DND-41 (cell line): ENCODE measurements around the gene USP46.

Experiments
- ATAC-seq: fragments of 200-7000 bp; cut with Tn5 transposase; 3 replicates; pipeline ENCODE4 v1.9.1; 2021; ENCODE audit warnings: low read depth; ENCODE audit not compliant: insufficient read depth
- DNase-seq: peaks from one replicate; pipeline ENCODE4 v3.0.0-alpha.2; 2020
- H2AFZ ChIP-seq: 2 replicates; pipeline ENCODE4 v1.6.0; 2012; ENCODE audit warnings: low read depth, low read length
- H3K27ac ChIP-seq: 2 replicates; pipeline ENCODE4 v1.5.1; 2012; ENCODE audit warnings: low read length, inconsistent platforms
- H3K27me3 ChIP-seq: fragments of 200-600 bp; sonication (generic); 2 replicates; pipeline ENCODE4 v1.6.0; 2012; ENCODE audit warnings: low read length, mild to moderate bottlenecking, inconsistent platforms; ENCODE audit not compliant: insufficient read depth, poor library complexity
- H3K36me3 ChIP-seq: 2 replicates; pipeline ENCODE4 v1.5.1; 2012; ENCODE audit warnings: low read length, inconsistent platforms; ENCODE audit not compliant: insufficient read depth
- H3K4me1 ChIP-seq: 2 replicates; pipeline ENCODE4 v1.5.1; 2012; ENCODE audit warnings: mild to moderate bottlenecking, low read length; ENCODE audit not compliant: insufficient read depth
- H3K4me2 ChIP-seq: 2 replicates; pipeline ENCODE4 v1.6.0; 2012; ENCODE audit warnings: mild to moderate bottlenecking, moderate library complexity, low read length, inconsistent platforms; ENCODE audit not compliant: insufficient read depth
- H3K4me3 ChIP-seq, 2 experiments: fragments of 200-600 bp in 1 of 2; shearing (Covaris generic) in 1 of 2; 2 replicates each; pipeline ENCODE4 v1.5.1; 2012 to 2016; ENCODE audit warnings: inconsistent platforms in 2 of 2, low read length in 2 of 2, mild to moderate bottlenecking in 2 of 2, low read depth in 1 of 2, moderate library complexity in 1 of 2
- H3K79me2 ChIP-seq: 2 replicates; pipeline ENCODE4 v1.6.0; 2012; ENCODE audit warnings: low read length, inconsistent platforms; ENCODE audit not compliant: insufficient read depth
- H3K9ac ChIP-seq: 2 replicates; pipeline ENCODE4 v1.6.0; 2012; ENCODE audit warnings: low read depth, mild to moderate bottlenecking, inconsistent platforms, low read length, moderate library complexity
- H3K9me3 ChIP-seq: 2 replicates; pipeline ENCODE4 v1.5.1; 2012; ENCODE audit warnings: low read length, moderate library complexity, mild to moderate bottlenecking, inconsistent platforms; ENCODE audit not compliant: insufficient read depth, severe bottlenecking
- H4K20me1 ChIP-seq: 2 replicates; pipeline ENCODE4 v1.6.0; 2012; ENCODE audit warnings: low read length; ENCODE audit not compliant: insufficient read depth
- EZH2 ChIP-seq: IDR thresholded peaks from 3 replicates; pipeline ENCODE4 v1.6.1; 2012; ENCODE audit warnings: borderline replicate concordance, low read depth, mild to moderate bottlenecking, moderate library complexity, low read length, inconsistent platforms; ENCODE audit not compliant: severe bottlenecking
- TF ChIP-seq, protein P1 (sequence below): IDR thresholded peaks from 2 replicates; pipeline ENCODE4 v1.5.1; 2012; ENCODE audit warnings: borderline replicate concordance, low read length, moderate library complexity, mild to moderate bottlenecking; ENCODE audit not compliant: poor library complexity, severe bottlenecking; ENCODE audit errors: extremely low read depth

The USP46 gene

DNA sequence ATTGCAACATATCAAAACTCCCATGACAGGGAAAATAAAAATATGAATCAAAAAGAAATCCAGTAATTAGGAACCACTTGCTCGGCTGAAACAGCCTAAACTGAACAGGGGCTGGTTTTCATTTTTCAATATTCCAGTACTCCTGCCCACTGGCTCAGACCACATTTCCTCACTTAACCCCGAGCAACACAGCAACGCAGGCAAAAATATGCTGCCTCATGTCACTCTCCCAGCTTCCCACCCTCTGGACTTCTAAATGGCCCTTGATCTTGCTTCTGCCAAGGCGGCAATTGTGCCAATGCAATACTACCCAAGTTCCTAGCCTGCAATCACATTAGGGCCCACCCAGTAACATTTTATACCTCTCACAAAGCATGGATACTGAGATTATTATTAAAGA is 30.6 kb downstream of the USP46 start:
- no peaks in the 10 kb centered on the region for H3K4me1 ChIP-seq
- no peak overlapping the region for H3K9ac ChIP-seq
- TF ChIP-seq, protein P1, sequence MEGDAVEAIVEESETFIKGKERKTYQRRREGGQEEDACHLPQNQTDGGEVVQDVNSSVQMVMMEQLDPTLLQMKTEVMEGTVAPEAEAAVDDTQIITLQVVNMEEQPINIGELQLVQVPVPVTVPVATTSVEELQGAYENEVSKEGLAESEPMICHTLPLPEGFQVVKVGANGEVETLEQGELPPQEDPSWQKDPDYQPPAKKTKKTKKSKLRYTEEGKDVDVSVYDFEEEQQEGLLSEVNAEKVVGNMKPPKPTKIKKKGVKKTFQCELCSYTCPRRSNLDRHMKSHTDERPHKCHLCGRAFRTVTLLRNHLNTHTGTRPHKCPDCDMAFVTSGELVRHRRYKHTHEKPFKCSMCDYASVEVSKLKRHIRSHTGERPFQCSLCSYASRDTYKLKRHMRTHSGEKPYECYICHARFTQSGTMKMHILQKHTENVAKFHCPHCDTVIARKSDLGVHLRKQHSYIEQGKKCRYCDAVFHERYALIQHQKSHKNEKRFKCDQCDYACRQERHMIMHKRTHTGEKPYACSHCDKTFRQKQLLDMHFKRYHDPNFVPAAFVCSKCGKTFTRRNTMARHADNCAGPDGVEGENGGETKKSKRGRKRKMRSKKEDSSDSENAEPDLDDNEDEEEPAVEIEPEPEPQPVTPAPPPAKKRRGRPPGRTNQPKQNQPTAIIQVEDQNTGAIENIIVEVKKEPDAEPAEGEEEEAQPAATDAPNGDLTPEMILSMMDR, result no peak
- TF ChIP-seq EZH2, result no peak
- H3K27me3 ChIP-seq, result no peaks in the 10 kb centered on the region
- no peaks in the 10 kb centered on the region for H3K9me3 ChIP-seq
- no peak overlapping the region for H3K4me3 ChIP-seq
- DNase-seq, result no peak
- no peak overlapping the region for H2AFZ ChIP-seq
- H3K4me2 ChIP-seq, result no peak overlapping the region
- no peak overlapping the region for H3K27ac ChIP-seq
- H4K20me1 ChIP-seq, result no peaks in the 10 kb centered on the region
- no peak for ATAC-seq
- H3K79me2 ChIP-seq, result no peaks in the 10 kb centered on the region
- H3K36me3 ChIP-seq, result no peaks in the 10 kb centered on the region; the same call in 1 of the 2 replicates

DNA sequence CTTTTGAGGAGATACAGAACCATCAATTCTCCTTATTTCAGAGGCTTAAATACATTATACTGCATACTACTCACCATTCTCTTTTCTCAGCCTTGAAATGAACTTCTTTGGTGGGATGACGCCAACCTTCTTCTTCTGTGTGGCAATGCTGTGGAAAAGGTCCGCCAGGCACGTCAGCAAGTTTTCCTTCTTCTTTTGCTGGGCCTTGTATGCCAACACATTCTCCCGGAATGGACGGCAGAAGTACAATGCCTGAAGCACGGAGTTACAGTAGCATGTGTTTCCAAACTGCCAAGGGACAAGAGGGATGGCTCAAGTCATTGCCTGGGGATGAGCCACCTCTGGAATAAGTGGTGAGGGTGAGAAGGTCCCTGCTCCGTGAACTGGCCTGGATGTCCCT is 31.2 kb downstream of the USP46 start:
- no peak overlapping the region for H2AFZ ChIP-seq
- TF ChIP-seq, protein P1, result no peak
- TF ChIP-seq EZH2, result no peak
- ATAC-seq, result no peak
- no peaks in the 10 kb centered on the region for H4K20me1 ChIP-seq
- no peaks in the 10 kb centered on the region; the same call in 1 of the 2 replicates for H3K36me3 ChIP-seq
- no peak for DNase-seq
- no peaks in the 10 kb centered on the region for H3K9me3 ChIP-seq
- H3K27me3 ChIP-seq, result no peaks in the 10 kb centered on the region
- H3K27ac ChIP-seq, result no peak overlapping the region
- H3K4me2 ChIP-seq, result no peak overlapping the region
- no peak overlapping the region for H3K9ac ChIP-seq
- H3K4me1 ChIP-seq, result no peaks in the 10 kb centered on the region
- no peak overlapping the region for H3K4me3 ChIP-seq
- H3K79me2 ChIP-seq, result no peaks in the 10 kb centered on the region

DNA sequence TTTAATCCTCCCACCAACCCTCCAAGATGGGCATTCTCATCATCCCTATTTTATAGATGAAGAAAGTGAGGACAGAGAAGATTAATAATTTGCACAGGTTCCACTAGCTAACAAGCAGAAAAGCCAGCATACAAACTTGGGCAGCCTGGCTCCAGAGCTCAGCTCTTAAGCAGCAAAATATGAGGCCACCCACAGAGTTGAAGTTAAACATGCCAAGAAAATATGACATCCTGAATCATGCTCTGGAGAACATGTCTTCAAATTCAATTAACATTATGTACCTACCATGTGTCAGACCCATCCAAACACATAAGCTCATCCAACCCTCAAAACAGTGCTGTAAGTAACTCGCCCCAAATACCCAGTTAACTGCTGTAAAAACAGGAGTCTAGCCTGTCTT is 33.9 kb downstream of the USP46 start:
- Histone ChIP-seq H3K79me2 (no peaks in the 10 kb centered on the region), H3K9me3 (no peaks in the 10 kb centered on the region), H3K4me1 (no peaks in the 10 kb centered on the region), H2AFZ (no peak overlapping the region), H3K27ac (no peak overlapping the region), H3K4me3 (no peak overlapping the region), H4K20me1 (no peaks in the 10 kb centered on the region), H3K36me3 (no peaks in the 10 kb centered on the region; the same call in 1 of the 2 replicates), H3K9ac (no peak overlapping the region), H3K27me3 (no peaks in the 10 kb centered on the region), H3K4me2 (no peak overlapping the region)
- ATAC-seq (no peak), DNase-seq (no peak)
- TF ChIP-seq, protein P1, result no peak
- TF ChIP-seq EZH2, result no peak

DNA sequence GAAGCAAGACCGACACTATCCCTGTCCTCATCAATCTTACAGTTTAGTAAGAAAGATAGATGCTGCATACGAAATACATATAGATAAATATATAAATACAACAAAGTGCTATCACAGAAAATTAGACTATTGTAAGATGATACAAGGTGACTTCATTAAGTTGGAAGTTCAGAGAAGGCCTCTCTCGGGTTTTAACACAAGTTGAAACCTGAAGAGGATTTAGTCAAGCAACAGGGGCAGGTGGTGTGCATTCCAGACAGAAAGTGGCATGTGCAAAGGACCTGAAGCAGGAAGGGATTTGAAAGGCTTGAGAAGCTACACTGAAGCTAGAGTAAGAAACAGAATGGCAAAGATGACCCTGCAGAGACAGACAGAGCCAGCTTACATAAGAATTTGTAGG is 36.5 kb downstream of the USP46 start:
- no peak for TF ChIP-seq EZH2
- TF ChIP-seq, protein P1, result no peak

More for the DNA sequence above, 36.5 kb downstream of the USP46 start:
- Histone ChIP-seq H4K20me1 (no peaks in the 10 kb centered on the region), H3K4me1 (no peaks in the 10 kb centered on the region), H3K4me2 (no peak overlapping the region), H3K27ac (no peak overlapping the region), H2AFZ (no peak overlapping the region), H3K9ac (no peak overlapping the region), H3K79me2 (no peaks in the 10 kb centered on the region), H3K36me3 (no peaks in the 10 kb centered on the region; the same call in 1 of the 2 replicates), H3K27me3 (no peaks in the 10 kb centered on the region), H3K9me3 (no peaks in the 10 kb centered on the region), H3K4me3 (no peak overlapping the region)
- no peak for DNase-seq
- ATAC-seq, result no peak
